ENCODE results near the gene IFT74.

GRCh38 chr9:27042476-27042875 is 86.3 kb downstream of the IFT74 start:
- TF ChIP-seq CTCF (conservative IDR thresholded peaks at IDR 0.05; ENCODE audit: low read length) (no peak), EZH2phosphoT487 (IDR thresholded peaks at IDR 0.05; ENCODE audit: borderline replicate concordance, low read depth, low read length) (no peak)

All from OCI-LY7 (cell line).